ENCODE measurements around the gene LIN37. TPM values are rescaled to one million over a fixed set of nuclear protein-coding genes. Genes with fewer than 3 reads are reported as not detected.

Gene LIN37
- total RNA-seq, 2 donors from 2014 or later, result 8.9 to 13.6 TPM

DNA sequence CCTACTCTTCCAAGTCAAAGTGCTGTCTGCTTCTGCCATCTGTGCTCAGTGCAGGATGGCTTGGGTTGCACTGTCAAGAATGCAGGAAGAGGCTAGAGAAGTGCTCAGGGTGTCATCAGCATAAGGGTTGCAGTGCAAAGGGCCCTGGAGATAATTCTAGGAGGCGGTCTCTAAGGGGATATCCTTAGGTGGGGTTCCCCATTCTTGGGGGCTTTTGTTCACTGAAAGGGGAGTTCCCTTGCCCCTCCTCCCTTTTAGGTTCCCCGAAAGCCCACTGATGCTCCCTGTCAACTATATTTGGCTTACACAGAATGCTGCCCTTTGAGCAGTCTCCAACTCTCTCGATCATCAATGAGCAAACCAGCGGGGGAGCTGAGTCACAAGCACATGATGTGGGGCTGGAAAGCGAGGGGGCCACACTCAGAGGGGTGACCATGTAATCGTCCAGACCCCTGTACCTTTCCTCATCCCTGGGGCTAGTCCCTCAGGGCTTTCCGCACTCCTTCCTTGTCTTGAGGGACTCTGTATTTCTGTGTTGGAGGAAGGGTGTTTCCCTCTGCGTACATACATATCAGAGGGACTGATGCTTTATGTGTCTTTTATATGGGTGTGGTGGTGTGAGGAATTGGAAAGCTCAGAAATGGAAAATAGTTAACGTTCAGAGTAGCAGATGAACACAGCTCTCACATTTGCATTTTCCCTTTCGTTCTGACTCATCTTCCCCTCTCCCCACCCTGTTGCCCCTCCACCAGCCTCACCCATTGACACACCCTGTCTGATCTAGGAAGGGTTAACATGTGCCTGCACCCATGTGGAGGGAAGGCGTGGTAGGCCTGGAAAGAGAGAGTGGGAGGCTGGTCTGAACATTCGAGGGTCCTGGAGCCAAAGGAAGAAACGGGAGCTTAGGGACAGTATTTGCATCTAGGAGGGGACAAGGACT lies 37.3 kb upstream of the LIN37 start:
- H3K27ac ChIP-seq, result no peak overlapping the region
- H3K27me3 ChIP-seq, result no peaks in the 10 kb centered on the region
- no peak for DNase-seq (ENCODE audit: low spot score)

GRCh38 chr19:35712567-35713505 lies 35.5 kb upstream of the LIN37 start:
- H3K4me1 ChIP-seq, result peaks cover 0 to 13% of the 10 kb centered on the region in 2 donors
- H3K27ac ChIP-seq, result no peak overlapping the region
- H3K9me3 ChIP-seq, result no peaks in the 10 kb centered on the region
- no peak overlapping the region for H3K4me3 ChIP-seq
- H3K27me3 ChIP-seq, result no peaks in the 10 kb centered on the region
- no peak for TF ChIP-seq CTCF (IDR thresholded peaks at IDR 0.05)
- no peaks in the 10 kb centered on the region for H3K36me3 ChIP-seq
- no peak for DNase-seq (ENCODE audit: low spot score)

More for the DNA sequence above, 37.3 kb upstream of the LIN37 start:
- Histone ChIP-seq H3K36me3 (no peaks in the 10 kb centered on the region), H3K9me3 (no peaks in the 10 kb centered on the region), H3K4me1 (peaks cover 0 to 8% of the 10 kb centered on the region in 2 donors), H3K4me3 (no peak overlapping the region)
- TF ChIP-seq CTCF (IDR thresholded peaks at IDR 0.05), result no peak

GRCh38 chr19:35713506-35713850 lies 34.9 kb upstream of the LIN37 start:
- no peak overlapping the region for H3K27ac ChIP-seq

DNA sequence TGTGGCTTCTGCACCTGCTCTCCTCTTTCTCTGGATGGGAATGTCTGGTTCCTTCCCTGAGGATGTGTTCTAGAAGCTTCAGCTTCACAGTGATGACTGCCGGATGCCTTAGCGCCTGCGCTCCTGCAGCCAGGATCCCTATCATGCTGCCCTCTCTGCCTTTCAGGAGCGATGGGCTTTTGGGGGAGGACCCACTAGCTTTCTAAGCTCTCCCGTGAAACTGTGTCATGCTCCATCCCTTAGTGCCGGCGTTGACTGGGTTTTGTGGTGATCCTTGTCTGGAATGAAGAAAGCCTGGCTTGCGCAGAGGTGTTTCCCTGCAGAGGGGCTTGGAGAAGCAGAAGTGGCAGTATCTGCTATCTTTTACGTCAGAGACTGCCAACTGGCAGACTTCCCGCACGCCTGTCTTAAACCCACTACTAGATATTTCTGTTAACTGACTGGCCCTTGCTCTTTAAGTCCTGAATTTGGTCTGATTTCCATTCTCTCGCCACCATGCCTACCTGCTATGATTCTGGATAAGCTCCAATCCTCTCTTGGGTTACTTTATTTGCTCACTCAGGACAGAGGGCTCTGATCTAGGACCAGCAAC lies 34.4 kb upstream of the LIN37 start:
- Histone ChIP-seq H3K9me3 (no peaks in the 10 kb centered on the region), H3K4me3 (no peak overlapping the region), H3K4me1 (peaks cover 0 to 18% of the 10 kb centered on the region in 2 donors), H3K27ac (no peak overlapping the region), H3K36me3 (no peaks in the 10 kb centered on the region), H3K27me3 (no peaks in the 10 kb centered on the region)
- no peak for TF ChIP-seq CTCF (IDR thresholded peaks at IDR 0.05)
- DNase-seq (ENCODE audit: low spot score), result no peak

More at GRCh38 chr19:35713506-35713850, 34.9 kb upstream of the LIN37 start:
- TF ChIP-seq CTCF (IDR thresholded peaks at IDR 0.05), result no peak
- no peak for DNase-seq (ENCODE audit: low spot score)
- Histone ChIP-seq H3K4me1 (peaks cover 0 to 13% of the 10 kb centered on the region in 2 donors), H3K4me3 (no peak overlapping the region), H3K27me3 (no peaks in the 10 kb centered on the region), H3K9me3 (no peaks in the 10 kb centered on the region), H3K36me3 (no peaks in the 10 kb centered on the region)

GRCh38 chr19:35714601-35715354 lies 33.6 kb upstream of the LIN37 start:
- DNase-seq (ENCODE audit: low spot score), result no peak
- Histone ChIP-seq H3K4me1 (peaks cover 0 to 26% of the 10 kb centered on the region in 2 donors), H3K27me3 (no peaks in the 10 kb centered on the region), H3K4me3 (no peak overlapping the region), H3K9me3 (no peaks in the 10 kb centered on the region), H3K27ac (no peak overlapping the region), H3K36me3 (peaks cover 2% of the 10 kb centered on the region)
- no peak for TF ChIP-seq CTCF (IDR thresholded peaks at IDR 0.05)

Data from right atrium auricular region (tissue), 2 donors.